Gastrocnemius medialis (tissue), 4 donors: ENCODE measurements around the gene RAD23B.

Experiments used
- CTCF ChIP-seq, 5 experiments: fragments of 450-650 bp in 3 of 5; fragments of 200-600 bp in 2 of 5; sonication (generic) in 2 of 5; IDR thresholded peaks in 4 of 5; conservative IDR thresholded peaks in 1 of 5; 1 replicate in 4 of 5; 2 replicates in 1 of 5; pipeline ENCODE4 v1.5.1; 2016 to 2019; ENCODE audit warnings: antibody characterized with exemption in 5 of 5, mild to moderate bottlenecking in 3 of 5, moderate library complexity in 3 of 5
- POLR2A ChIP-seq, 2 donors: fragments of 450-650 bp; IDR thresholded peaks; one replicate each; pipeline ENCODE4 v1.6.1; 2017; ENCODE audit warnings: antibody characterized with exemption in 2 of 2, mild to moderate bottlenecking in 2 of 2, moderate library complexity in 2 of 2

DNA sequence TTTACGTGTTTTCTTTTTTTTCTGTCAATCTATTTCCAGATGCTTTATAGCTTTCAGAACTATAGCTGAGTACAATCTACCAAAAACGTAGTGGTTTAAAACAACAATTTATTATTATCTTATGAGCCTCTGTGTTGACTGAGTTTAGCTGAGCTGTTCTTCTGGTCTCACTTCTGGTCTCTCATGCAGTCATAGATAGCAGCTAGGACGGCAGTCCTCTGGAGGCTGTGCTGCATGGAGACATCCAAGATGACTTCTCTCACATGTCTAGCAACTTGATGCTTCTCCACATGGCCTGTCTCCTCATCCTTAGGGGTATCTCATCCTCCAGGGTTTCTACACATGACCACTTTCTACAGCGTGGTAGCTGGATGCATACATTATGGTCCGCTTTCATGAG, 22.0 kb upstream of the RAD23B start:
- no peak for TF ChIP-seq CTCF (IDR thresholded peaks at IDR 0.05 in 4 of 5, conservative IDR thresholded peaks at IDR 0.05 in 1 of 5)
- TF ChIP-seq POLR2A (IDR thresholded peaks at IDR 0.05): no peak
